SH-SY5Y (cell line): ENCODE results near the gene GBX1.

ENCODE experiments used
- GATA2 ChIP-seq: IDR thresholded peaks from 2 replicates; pipeline ENCODE4 v1.6.1; 2011; ENCODE audit warnings: mild to moderate bottlenecking, low read depth, low read length
- GATA3 ChIP-seq: IDR thresholded peaks from 2 replicates; pipeline ENCODE4 v1.6.1; 2011; ENCODE audit warnings: low read depth, mild to moderate bottlenecking, low read length, moderate library complexity

DNA sequence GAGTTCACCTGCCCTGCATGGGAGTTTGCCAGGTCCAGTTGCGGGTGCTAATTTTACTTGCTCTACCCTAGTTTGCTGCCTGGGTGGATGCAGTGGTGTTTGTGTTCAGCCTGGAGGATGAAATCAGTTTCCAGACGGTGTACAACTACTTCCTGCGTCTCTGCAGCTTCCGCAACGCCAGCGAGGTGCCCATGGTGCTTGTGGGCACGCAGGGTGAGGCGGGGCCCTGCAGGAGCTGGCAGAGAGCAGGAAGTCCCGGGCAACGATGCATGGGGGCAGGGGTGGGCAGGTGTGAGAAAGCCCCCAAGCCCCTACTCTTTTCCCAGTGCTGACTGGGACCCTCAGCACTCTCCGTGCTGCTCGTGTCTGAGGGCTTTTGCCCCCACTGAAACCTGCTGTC is 49.9 kb downstream of the GBX1 start:
- TF ChIP-seq GATA3 (no peak), GATA2 (no peak)
